Peyer's patch (tissue), 4 donors: Measurements from ENCODE around the gene STRN4. TPM values are rescaled to one million over a fixed set of nuclear protein-coding genes. Genes with fewer than 3 reads are reported as not detected.

ENCODE experiments used
- DNase-seq, 3 donors: peaks; one replicate each; pipeline ENCODE4 v3.0.0-alpha.2; 2017 to 2019
- H3K27ac ChIP-seq, 4 donors: fragments of 200-600 bp; sonication (generic); one replicate each; pipeline ENCODE4 v1.5.1; 2016 to 2019
- H3K27me3 ChIP-seq, 2 donors: fragments of 200-600 bp; sonication (generic); one replicate each; pipeline ENCODE4 v1.5.1; 2019
- H3K36me3 ChIP-seq, 3 donors: fragments of 200-600 bp; sonication (generic); one replicate each; pipeline ENCODE4 v1.5.1; 2016 to 2019
- H3K4me1 ChIP-seq, 4 donors: fragments of 200-600 bp; sonication (generic); one replicate each; pipeline ENCODE4 v1.5.1; 2016 to 2019
- H3K4me3 ChIP-seq, 4 donors: fragments of 200-600 bp; sonication (generic); 1 replicate in 3 of 4; 2 replicates in 1 of 4; pipeline ENCODE4 v1.5.1; 2016 to 2019; ENCODE audit warnings: mild to moderate bottlenecking in 1 of 4
- H3K9me3 ChIP-seq, 4 donors: fragments of 200-600 bp; sonication (generic); one replicate each; pipeline ENCODE4 v1.5.1; 2016 to 2019; ENCODE audit warnings: mild to moderate bottlenecking in 1 of 4
- CTCF ChIP-seq, 6 experiments: fragments of 450-650 bp in 4 of 6; fragments of 200-600 bp in 2 of 6; sonication (generic) in 1 of 6; IDR thresholded peaks; one replicate each; pipeline ENCODE4 v1.5.1; 2017 to 2019; ENCODE audit warnings: antibody characterized with exemption in 6 of 6, mild to moderate bottlenecking in 3 of 6, moderate library complexity in 1 of 6
- POLR2A ChIP-seq, 2 donors: fragments of 450-650 bp; IDR thresholded peaks; one replicate each; pipeline ENCODE4 v1.5.1; 2017; ENCODE audit warnings: antibody characterized with exemption in 2 of 2, mild to moderate bottlenecking in 2 of 2, moderate library complexity in 2 of 2
- total RNA-seq, 4 donors: library from RNA; depleted of rRNA; stranded (reverse); fragments of >200 nt; gene quantifications; one replicate each; pipeline ENCODE4 v1.1.0, GENCODE V29; 2016

STRN4 gene, protein sequence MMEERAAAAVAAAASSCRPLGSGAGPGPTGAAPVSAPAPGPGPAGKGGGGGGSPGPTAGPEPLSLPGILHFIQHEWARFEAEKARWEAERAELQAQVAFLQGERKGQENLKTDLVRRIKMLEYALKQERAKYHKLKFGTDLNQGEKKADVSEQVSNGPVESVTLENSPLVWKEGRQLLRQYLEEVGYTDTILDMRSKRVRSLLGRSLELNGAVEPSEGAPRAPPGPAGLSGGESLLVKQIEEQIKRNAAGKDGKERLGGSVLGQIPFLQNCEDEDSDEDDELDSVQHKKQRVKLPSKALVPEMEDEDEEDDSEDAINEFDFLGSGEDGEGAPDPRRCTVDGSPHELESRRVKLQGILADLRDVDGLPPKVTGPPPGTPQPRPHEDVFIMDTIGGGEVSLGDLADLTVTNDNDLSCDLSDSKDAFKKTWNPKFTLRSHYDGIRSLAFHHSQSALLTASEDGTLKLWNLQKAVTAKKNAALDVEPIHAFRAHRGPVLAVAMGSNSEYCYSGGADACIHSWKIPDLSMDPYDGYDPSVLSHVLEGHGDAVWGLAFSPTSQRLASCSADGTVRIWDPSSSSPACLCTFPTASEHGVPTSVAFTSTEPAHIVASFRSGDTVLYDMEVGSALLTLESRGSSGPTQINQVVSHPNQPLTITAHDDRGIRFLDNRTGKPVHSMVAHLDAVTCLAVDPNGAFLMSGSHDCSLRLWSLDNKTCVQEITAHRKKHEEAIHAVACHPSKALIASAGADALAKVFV
- 100 to 1,000 TPM in 3 of 4 donors, 10 to 100 TPM in 1; 80.9 to 146 (median 116) TPM for total RNA-seq

DNA sequence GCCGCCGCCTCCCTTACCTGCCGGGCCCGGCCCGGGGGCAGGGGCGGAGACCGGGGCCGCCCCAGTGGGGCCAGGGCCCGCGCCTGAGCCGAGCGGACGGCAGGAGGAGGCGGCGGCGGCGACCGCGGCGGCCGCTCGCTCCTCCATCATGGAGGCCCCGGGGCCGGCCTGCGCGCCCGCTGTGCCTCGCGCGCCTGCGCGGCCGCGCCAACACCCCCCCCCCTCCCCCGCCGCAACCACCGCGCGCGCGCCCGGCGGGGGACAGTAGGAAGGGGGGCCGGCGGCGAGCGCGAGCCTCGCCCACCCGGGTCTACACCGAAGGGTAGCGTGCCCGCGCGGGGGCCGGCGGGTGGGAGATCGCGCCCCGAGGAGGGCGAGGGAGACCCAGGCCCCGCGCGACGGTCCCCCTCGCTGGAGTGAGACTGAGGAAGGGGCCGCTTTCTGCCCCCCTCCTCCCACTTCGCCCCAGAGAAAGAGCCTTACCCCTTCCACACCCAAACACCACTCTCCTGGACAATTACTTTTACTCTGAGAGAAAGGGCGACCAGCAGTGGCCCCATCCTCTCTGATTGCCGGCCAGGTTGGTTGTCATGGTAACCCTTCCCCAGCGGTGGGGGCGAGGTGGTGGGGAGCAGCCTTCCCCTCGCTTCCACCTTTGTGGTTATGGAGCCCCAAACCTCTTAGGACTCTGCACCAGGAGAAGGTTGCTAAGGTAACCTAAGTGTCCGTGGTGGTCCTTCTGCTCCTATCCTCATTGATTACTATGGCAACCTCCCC, at the start of gene STRN4:
Gene STRN4, minus strand, starts transcription at position 170 of the 777 bp plus-strand sequence. Its CDS starts 20 bp downstream, at position 150.
- Histone ChIP-seq H3K27me3 (no peaks in the 10 kb centered on the region), H3K9me3 (no peaks in the 10 kb centered on the region), H3K36me3 (peaks cover 0 to 4% (median 0%) of the 10 kb centered on the region in 3 donors), H3K4me3 (peak within 1 kb of the TSS; percentile 91 to 100 (median 100)), H3K27ac (peak within 1 kb of the TSS; percentile 85 to 94 (median 90)), H3K4me1 (peaks cover 0 to 27% (median 8%) of the 10 kb centered on the region in 4 donors)
- TF ChIP-seq CTCF (IDR thresholded peaks at IDR 0.05) (no peak), POLR2A (IDR thresholded peaks at IDR 0.05) (peak in 1 of 2 donors; percentile 75)
- peak; percentile 40 to 78 (median 74) for DNase-seq

- Histone ChIP-seq H3K4me1 (peaks cover 0 to under 1% (median 0%) of the 10 kb centered on the region in 4 donors), H3K36me3 (no peaks in the 10 kb centered on the region), H3K27ac (no peak overlapping the region), H3K9me3 (no peaks in the 10 kb centered on the region), H3K27me3 (no peaks in the 10 kb centered on the region), H3K4me3 (no peak overlapping the region)
- DNase-seq, result no peak
- TF ChIP-seq POLR2A (IDR thresholded peaks at IDR 0.05) (no peak), CTCF (IDR thresholded peaks at IDR 0.05) (no peak)
Measured at GRCh38 chr19:46791944-46792343, 45.7 kb upstream of the STRN4 start.

- H3K27me3 ChIP-seq, result no peaks in the 10 kb centered on the region
Measured at GRCh38 chr19:46789371-46789770, 43.1 kb upstream of the STRN4 start.

DNA sequence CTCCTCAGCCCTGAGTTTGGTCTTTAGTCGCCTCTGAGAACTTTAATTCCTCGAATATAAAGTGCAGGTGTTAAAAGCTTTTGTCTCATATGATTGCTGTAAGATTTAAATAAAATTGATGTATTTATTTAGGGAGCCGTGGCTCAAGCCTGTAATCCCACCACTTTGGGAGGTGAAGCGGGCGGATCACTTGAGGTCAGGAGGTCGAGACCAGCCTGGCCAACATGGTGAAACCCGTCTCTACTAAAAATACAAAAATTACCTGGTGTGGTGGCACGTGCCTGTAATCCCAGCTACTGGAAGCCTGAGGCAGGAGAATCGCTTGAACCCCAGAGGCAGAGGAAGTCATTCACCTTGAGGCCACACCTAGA, 42.7 kb upstream of the STRN4 start:
- no peak for DNase-seq
- TF ChIP-seq POLR2A (IDR thresholded peaks at IDR 0.05), result no peak
- no peak for TF ChIP-seq CTCF (IDR thresholded peaks at IDR 0.05)
- Histone ChIP-seq H3K27me3 (no peaks in the 10 kb centered on the region), H3K9me3 (no peaks in the 10 kb centered on the region), H3K4me3 (peak overlapping the region in 2 of 4 donors; percentile 83 to 90), H3K4me1 (peaks cover 0 to 31% (median 14%) of the 10 kb centered on the region in 4 donors), H3K27ac (peak overlapping the region in 2 of 4 donors; percentile 25 to 91), H3K36me3 (no peaks in the 10 kb centered on the region)

More at GRCh38 chr19:46789371-46789770, 43.1 kb upstream of the STRN4 start:
- no peak overlapping the region for H3K27ac ChIP-seq
- H3K9me3 ChIP-seq, result no peaks in the 10 kb centered on the region
- no peaks in the 10 kb centered on the region for H3K36me3 ChIP-seq
- no peak overlapping the region for H3K4me3 ChIP-seq
- peaks cover 0 to 27% (median 10%) of the 10 kb centered on the region in 4 donors for H3K4me1 ChIP-seq
- DNase-seq, result no peak
- TF ChIP-seq POLR2A (IDR thresholded peaks at IDR 0.05) (no peak), CTCF (IDR thresholded peaks at IDR 0.05) (no peak)
